ENCODE measurements around the gene FHAD1.

Gene FHAD1

DNA sequence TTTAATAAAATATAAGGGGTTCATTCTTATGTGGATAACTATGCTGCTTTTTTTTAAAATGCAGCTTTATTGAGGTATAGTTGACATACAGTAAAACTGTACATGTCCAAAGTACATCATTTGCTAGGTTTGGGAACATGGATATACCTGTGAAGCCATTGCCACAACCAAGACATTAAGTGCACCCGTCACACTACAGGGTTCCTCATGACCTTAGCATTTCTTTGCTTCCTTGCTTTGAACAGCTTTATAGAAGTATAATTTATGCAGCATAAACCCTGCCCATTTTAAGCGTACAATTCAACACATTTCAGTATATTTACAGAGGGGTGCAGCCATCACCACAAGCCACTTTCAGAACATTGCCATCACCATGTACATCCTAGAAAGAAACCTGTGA, 26.3 kb downstream of the FHAD1 start:
- no peaks in the 10 kb centered on the region for H3K4me1 ChIP-seq (ENCODE audit: insufficient read depth, low read length, severe bottlenecking)
- H3K9ac ChIP-seq (ENCODE audit: low read length) = no peak overlapping the region
- no peak overlapping the region for H3K4me3 ChIP-seq (ENCODE audit: low read depth, low read length, poor library complexity, severe bottlenecking)
- no peaks in the 10 kb centered on the region for H4K20me1 ChIP-seq (ENCODE audit: insufficient read depth, low read length)
- no peak overlapping the region for H3K27ac ChIP-seq (ENCODE audit: low read depth, low read length, poor library complexity, severe bottlenecking)
- H3K79me2 ChIP-seq (ENCODE audit: insufficient read depth, low read length) = no peaks in the 10 kb centered on the region
- H3K9me2 ChIP-seq (ENCODE audit: low read depth, low read length) = no peaks in the 10 kb centered on the region
- no peaks in the 10 kb centered on the region for H3K27me3 ChIP-seq (ENCODE audit: insufficient read depth, low read length)
- no peak overlapping the region for H2AFZ ChIP-seq (ENCODE audit: low read length)
- H3K4me2 ChIP-seq (ENCODE audit: low read length) = no peak overlapping the region
- TF ChIP-seq EZH2 (IDR thresholded peaks at IDR 0.05; ENCODE audit: borderline replicate concordance, low read length) (no peak), CTCF (IDR thresholded peaks at IDR 0.05; ENCODE audit: low read length) (no peak)
- no peaks in the 10 kb centered on the region for H3F3A ChIP-seq (ENCODE audit: insufficient read depth, low read length)
- no peaks in the 10 kb centered on the region for H3K9me3 ChIP-seq (ENCODE audit: low read length)
- H3K36me3 ChIP-seq (ENCODE audit: insufficient read depth, low read length) = no peaks in the 10 kb centered on the region

DNA sequence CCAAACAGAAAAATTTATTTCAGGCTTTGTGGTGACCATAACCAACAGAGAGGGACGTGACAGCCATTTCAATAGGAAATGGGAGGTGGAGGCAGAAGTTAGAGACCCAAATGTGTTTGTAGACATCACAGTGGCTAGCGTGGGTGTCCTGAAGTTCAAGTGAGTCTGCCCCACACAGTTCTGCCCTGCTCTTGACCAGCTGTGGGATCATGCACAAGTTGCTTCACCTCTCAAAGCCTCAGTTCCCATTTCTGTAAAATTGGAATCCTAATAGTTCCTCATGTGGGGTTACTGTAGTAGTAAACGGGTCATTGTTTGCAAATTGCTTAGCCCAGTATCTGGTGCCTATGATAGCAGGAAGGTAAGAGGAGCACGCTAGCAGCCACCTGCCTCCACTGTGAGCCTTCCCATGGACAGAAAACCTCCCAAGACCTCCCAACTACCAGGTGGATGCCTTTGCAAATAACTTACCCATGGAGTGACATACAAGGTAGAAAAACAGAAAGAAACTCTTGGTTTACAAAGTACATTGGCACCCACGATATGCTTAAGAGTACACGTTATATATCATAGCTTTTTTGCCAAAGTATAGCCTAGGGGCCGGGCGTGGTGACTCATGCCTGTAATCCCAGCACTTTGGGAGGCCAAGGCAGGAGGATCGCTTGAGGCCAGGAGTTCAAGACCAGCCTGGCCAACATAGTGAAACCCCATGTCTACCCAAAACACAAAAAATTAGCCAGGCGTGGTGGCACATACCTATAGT, 29.1 kb downstream of the FHAD1 start:
- Histone ChIP-seq H3F3A (ENCODE audit: insufficient read depth, low read length) (no peaks in the 10 kb centered on the region), H3K4me3 (ENCODE audit: low read depth, low read length, poor library complexity, severe bottlenecking) (no peak overlapping the region)

GRCh38 chr1:15276691-15277446, 29.8 kb downstream of the FHAD1 start:
- H3K4me3 ChIP-seq (ENCODE audit: low read depth, low read length, poor library complexity, severe bottlenecking) = no peak overlapping the region
- no peaks in the 10 kb centered on the region for H3K4me1 ChIP-seq (ENCODE audit: insufficient read depth, low read length, severe bottlenecking)
- H3K27me3 ChIP-seq (ENCODE audit: insufficient read depth, low read length) = peaks cover 5% of the 10 kb centered on the region; the same call in 1 of the 2 replicates
- no peaks in the 10 kb centered on the region for H3F3A ChIP-seq (ENCODE audit: insufficient read depth, low read length)
- H3K36me3 ChIP-seq (ENCODE audit: insufficient read depth, low read length) = no peaks in the 10 kb centered on the region
- no peaks in the 10 kb centered on the region for H4K20me1 ChIP-seq (ENCODE audit: insufficient read depth, low read length)
- H3K9me3 ChIP-seq (ENCODE audit: low read length) = no peaks in the 10 kb centered on the region
- no peak overlapping the region for H3K4me2 ChIP-seq (ENCODE audit: low read length)
- no peak overlapping the region for H3K9ac ChIP-seq (ENCODE audit: low read length)
- H3K9me2 ChIP-seq (ENCODE audit: low read depth, low read length) = no peaks in the 10 kb centered on the region
- no peak overlapping the region for H2AFZ ChIP-seq (ENCODE audit: low read length)
- no peak for TF ChIP-seq CTCF (IDR thresholded peaks at IDR 0.05; ENCODE audit: low read length)
- TF ChIP-seq EZH2 (IDR thresholded peaks at IDR 0.05; ENCODE audit: borderline replicate concordance, low read length) = no peak
- H3K27ac ChIP-seq (ENCODE audit: low read depth, low read length, poor library complexity, severe bottlenecking) = no peak overlapping the region
- no peaks in the 10 kb centered on the region for H3K79me2 ChIP-seq (ENCODE audit: insufficient read depth, low read length)

More for the DNA sequence above, 29.1 kb downstream of the FHAD1 start:
- Histone ChIP-seq H3K9me2 (ENCODE audit: low read depth, low read length) (no peaks in the 10 kb centered on the region), H3K27ac (ENCODE audit: low read depth, low read length, poor library complexity, severe bottlenecking) (no peak overlapping the region), H3K36me3 (ENCODE audit: insufficient read depth, low read length) (no peaks in the 10 kb centered on the region), H3K4me2 (ENCODE audit: low read length) (no peak overlapping the region), H4K20me1 (ENCODE audit: insufficient read depth, low read length) (no peaks in the 10 kb centered on the region), H3K79me2 (ENCODE audit: insufficient read depth, low read length) (no peaks in the 10 kb centered on the region), H3K27me3 (ENCODE audit: insufficient read depth, low read length) (peaks cover 5% of the 10 kb centered on the region; the same call in 1 of the 2 replicates), H3K9me3 (ENCODE audit: low read length) (no peaks in the 10 kb centered on the region), H2AFZ (ENCODE audit: low read length) (no peak overlapping the region), H3K9ac (ENCODE audit: low read length) (no peak overlapping the region), H3K4me1 (ENCODE audit: insufficient read depth, low read length, severe bottlenecking) (no peaks in the 10 kb centered on the region)
- TF ChIP-seq EZH2 (IDR thresholded peaks at IDR 0.05; ENCODE audit: borderline replicate concordance, low read length) (no peak), CTCF (IDR thresholded peaks at IDR 0.05; ENCODE audit: low read length) (no peak)

Measured in OCI-LY1 (cell line).